MCF 10A (cell line): ENCODE data around the gene TMED9. TPM values are rescaled to one million over a fixed set of nuclear protein-coding genes. Genes with fewer than 3 reads are reported as not detected.

Source experiments
- BruUV-seq: library from RNA; stranded (reverse); fragments of 400-500 nt; replicated peaks from 2 replicates; lab custom pipeline; 2021; lab: Mats Ljungman, UMichigan
- CTCF ChIA-PET: fragments of 300-600 bp; sonication (Branson Sonifier 250); formaldehyde crosslinking; extraction: SDS; loops from one replicate; lab custom pipeline; 2021; ENCODE audit warnings: antibody characterized with exemption, inconsistent platforms; lab: Yijun Ruan, JAX
- POLR2A ChIA-PET: fragments of 300-600, 350-650 bp; sonication (Branson Sonifier 250); formaldehyde crosslinking; extraction: SDS; loops from one replicate; lab custom pipeline; 2020; ENCODE audit warnings: antibody characterized with exemption, inconsistent platforms; lab: Yijun Ruan, JAX
- DNase-seq: peaks from one replicate; pipeline ENCODE4 v3.0.0-alpha.2; 2018; ENCODE audit not compliant: unreplicated experiment
- H3K27ac Mint-ChIP-seq: one replicate; pipeline ENCODE4 v1.8.0; 2022; ENCODE audit warnings: mild to moderate bottlenecking, low read depth, mixed read lengths; ENCODE audit not compliant: unreplicated experiment
- H3K27me3 Mint-ChIP-seq: one replicate; pipeline ENCODE4 v1.8.0; 2022; ENCODE audit warnings: mixed read lengths; ENCODE audit not compliant: insufficient read depth, unreplicated experiment
- H3K36me3 Mint-ChIP-seq: one replicate; pipeline ENCODE4 v1.8.0; 2022; ENCODE audit warnings: mild to moderate bottlenecking, moderate library complexity, mixed read lengths; ENCODE audit not compliant: insufficient read depth, unreplicated experiment
- H3K4me1 Mint-ChIP-seq: one replicate; pipeline ENCODE4 v1.8.0; 2022; ENCODE audit warnings: mixed read lengths; ENCODE audit not compliant: insufficient read depth, unreplicated experiment
- H3K4me3 Mint-ChIP-seq: one replicate; pipeline ENCODE4 v1.8.0; 2022; ENCODE audit warnings: mild to moderate bottlenecking, moderate library complexity, mixed read lengths; ENCODE audit not compliant: unreplicated experiment
- H3K9me3 Mint-ChIP-seq: one replicate; pipeline ENCODE4 v1.8.0; 2022; ENCODE audit warnings: mixed read lengths; ENCODE audit not compliant: unreplicated experiment
- intact Hi-C: fragments of 100-400 bp; cut with micrococcal nuclease; formaldehyde crosslinking; loops from 2 replicates; pipeline ENCODE4 v1.14.1; 2022
- total RNA-seq: library from RNA; stranded (reverse); gene quantifications from 2 replicates; pipeline ENCODE4 v1.2.3, GENCODE V29; 2022
- TF ChIP-seq, protein P1 (sequence below): fragments of 200-600 bp; IDR thresholded peaks from one replicate; pipeline ENCODE4 v1.8.0; 2022; ENCODE audit warnings: antibody characterized with exemption, mild to moderate bottlenecking; ENCODE audit not compliant: unreplicated experiment

TMED9 gene
- total RNA-seq, 1 experiment from 2014 or later: 301 TPM

DNA sequence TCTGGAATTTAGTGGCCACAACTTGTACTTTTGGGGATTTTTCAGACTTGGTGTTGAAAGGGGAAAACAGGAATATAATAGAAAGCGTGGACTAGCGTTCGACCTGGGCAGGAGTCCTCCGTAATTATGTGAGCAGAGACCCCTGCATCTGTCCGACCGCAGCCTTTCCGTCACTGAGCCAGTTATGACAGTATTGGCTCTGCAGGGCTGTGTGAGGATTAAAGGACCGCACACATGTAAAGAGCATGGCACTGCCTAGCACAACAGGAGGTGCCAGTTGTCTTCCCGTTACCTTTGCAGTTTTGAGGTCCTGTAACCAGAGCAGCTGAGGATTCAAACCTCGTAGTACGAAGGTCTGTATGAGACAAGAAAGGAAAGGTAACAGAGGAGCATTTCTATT, 9.1 kb downstream of the TMED9 start:
- ChIA-PET CTCF (interaction anchor here (0.6 to 2.0 kb wide), 10 partner anchors 9 to 1172 kb away, joined by 3 to 7 read pairs (median 4); partner anchors contain the start of gene SLC34A1), POLR2A (interaction anchor here (0.6 to 4.3 kb wide), 12 partner anchors 9 to 249 kb away, joined by 3 to 36 read pairs (median 4); partner anchors contain the start of gene TMED9)
- DNase-seq: no peak
- Mint-ChIP-seq H3K27ac (peak overlapping the region; percentile 93), H3K27me3 (no peaks in the 10 kb centered on the region), H3K36me3 (peaks cover 21% of the 10 kb centered on the region), H3K4me1 (peaks cover 35% of the 10 kb centered on the region), H3K9me3 (no peaks in the 10 kb centered on the region), H3K4me3 (peak overlapping the region; percentile 85)
- TF ChIP-seq, protein P1, sequence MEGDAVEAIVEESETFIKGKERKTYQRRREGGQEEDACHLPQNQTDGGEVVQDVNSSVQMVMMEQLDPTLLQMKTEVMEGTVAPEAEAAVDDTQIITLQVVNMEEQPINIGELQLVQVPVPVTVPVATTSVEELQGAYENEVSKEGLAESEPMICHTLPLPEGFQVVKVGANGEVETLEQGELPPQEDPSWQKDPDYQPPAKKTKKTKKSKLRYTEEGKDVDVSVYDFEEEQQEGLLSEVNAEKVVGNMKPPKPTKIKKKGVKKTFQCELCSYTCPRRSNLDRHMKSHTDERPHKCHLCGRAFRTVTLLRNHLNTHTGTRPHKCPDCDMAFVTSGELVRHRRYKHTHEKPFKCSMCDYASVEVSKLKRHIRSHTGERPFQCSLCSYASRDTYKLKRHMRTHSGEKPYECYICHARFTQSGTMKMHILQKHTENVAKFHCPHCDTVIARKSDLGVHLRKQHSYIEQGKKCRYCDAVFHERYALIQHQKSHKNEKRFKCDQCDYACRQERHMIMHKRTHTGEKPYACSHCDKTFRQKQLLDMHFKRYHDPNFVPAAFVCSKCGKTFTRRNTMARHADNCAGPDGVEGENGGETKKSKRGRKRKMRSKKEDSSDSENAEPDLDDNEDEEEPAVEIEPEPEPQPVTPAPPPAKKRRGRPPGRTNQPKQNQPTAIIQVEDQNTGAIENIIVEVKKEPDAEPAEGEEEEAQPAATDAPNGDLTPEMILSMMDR: no peak
- intact Hi-C loops: loop anchor here (2.0 to 10.0 kb wide), 2 partner anchors 40 to 564 kb away; no protein-coding TSS in a partner anchor
- TSS peak; percentile 36 for BruUV-seq

GRCh38 chr5:177601577-177602457, 9.8 kb downstream of the TMED9 start:
- intact Hi-C loops: loop anchor here (2.0 to 10.0 kb wide), 2 partner anchors 41 to 563 kb away; no protein-coding TSS in a partner anchor
- H3K27me3 Mint-ChIP-seq: no peaks in the 10 kb centered on the region
- no peak for DNase-seq
- peak overlapping the region; percentile 93 for H3K27ac Mint-ChIP-seq
- TF ChIP-seq, protein P1: no peak
- POLR2A ChIA-PET: interaction anchor here (0.7 to 4.3 kb wide), 7 partner anchors 9 to 250 kb away, joined by 3 to 29 read pairs (median 4); no protein-coding TSS in a partner anchor
- CTCF ChIA-PET: interaction anchor here (0.6 to 1.6 kb wide), 7 partner anchors 9 to 197 kb away, joined by 3 to 4 read pairs (median 3); no protein-coding TSS in a partner anchor
- H3K4me3 Mint-ChIP-seq: peak overlapping the region; percentile 85
- no TSS peak for BruUV-seq
- H3K36me3 Mint-ChIP-seq: peaks cover 21% of the 10 kb centered on the region
- H3K9me3 Mint-ChIP-seq: no peaks in the 10 kb centered on the region
- H3K4me1 Mint-ChIP-seq: peaks cover 35% of the 10 kb centered on the region

DNA sequence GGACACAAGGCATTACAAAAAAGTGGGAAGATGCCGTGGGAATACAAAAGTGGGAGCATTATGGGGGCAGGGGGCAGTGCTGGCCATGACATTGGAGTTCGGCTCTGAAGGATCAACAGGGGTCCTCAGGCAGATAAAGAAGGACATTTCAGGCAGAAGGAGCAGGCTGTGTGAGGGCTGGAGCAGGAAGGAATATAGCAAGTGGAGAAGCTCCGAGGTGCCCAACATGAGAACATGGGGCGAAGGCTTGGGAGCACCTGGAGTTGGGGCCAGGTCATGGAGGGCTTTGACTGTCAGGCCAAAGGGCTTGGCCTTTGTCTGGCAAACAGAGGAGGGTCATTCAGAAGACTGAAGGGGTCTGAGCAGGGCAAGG, 10.4 kb downstream of the TMED9 start:
- DNase-seq: no peak
- H3K4me1 Mint-ChIP-seq: peaks cover 35% of the 10 kb centered on the region
- peaks cover 22% of the 10 kb centered on the region for H3K36me3 Mint-ChIP-seq
- H3K4me3 Mint-ChIP-seq: no peak overlapping the region
- no TSS peak for BruUV-seq
- POLR2A ChIA-PET: interaction anchor here (1.4 to 1.7 kb wide), 2 partner anchors 9 to 49 kb away, joined by 6 to 7 read pairs; no protein-coding TSS in a partner anchor
- CTCF ChIA-PET: interaction anchor here (0.7 to 1.6 kb wide), 4 partner anchors 20 to 101 kb away, joined by 3 to 6 read pairs (median 3); no protein-coding TSS in a partner anchor
- TF ChIP-seq, protein P1: no peak
- H3K9me3 Mint-ChIP-seq: no peaks in the 10 kb centered on the region
- no peaks in the 10 kb centered on the region for H3K27me3 Mint-ChIP-seq
- intact Hi-C loops: loop anchor here (10.0 kb wide), 1 partner anchor 562 kb away; no protein-coding TSS in a partner anchor
- H3K27ac Mint-ChIP-seq: no peak overlapping the region
